ENCODE data around the gene SESN1.

GRCh38 chr6:109062216-109062615 lies 32.4 kb downstream of the SESN1 start:
- TF ChIP-seq CTCF (IDR thresholded peaks at IDR 0.05) (no peak), ATF3 (CRISPR knock-in tag; conservative IDR thresholded peaks at IDR 0.05) (no peak), ATF2 (CRISPR knock-in tag; IDR thresholded peaks at IDR 0.05; ENCODE audit: borderline replicate concordance, low read depth) (no peak), CBFB (CRISPR knock-in tag; IDR thresholded peaks at IDR 0.05; ENCODE audit: low read depth) (no peak), SMAD4 (CRISPR knock-in tag; IDR thresholded peaks at IDR 0.05) (no peak), HMGA2 (CRISPR knock-in tag; IDR thresholded peaks at IDR 0.05) (no peak), CREB1 (CRISPR knock-in tag; IDR thresholded peaks at IDR 0.05) (no peak), FOXJ3 (CRISPR knock-in tag; IDR thresholded peaks at IDR 0.05; ENCODE audit: borderline replicate concordance) (no peak), ESRRA (CRISPR knock-in tag; IDR thresholded peaks at IDR 0.05; ENCODE audit: borderline replicate concordance) (no peak), ZNF263 (CRISPR knock-in tag; IDR thresholded peaks at IDR 0.05; ENCODE audit: low read depth) (no peak), USF2 (CRISPR knock-in tag; IDR thresholded peaks at IDR 0.05) (no peak), ELF4 (CRISPR knock-in tag; IDR thresholded peaks at IDR 0.05; ENCODE audit: low read depth) (no peak), JUN (CRISPR knock-in tag; IDR thresholded peaks at IDR 0.05) (no peak), HMGXB4 (CRISPR knock-in tag; IDR thresholded peaks at IDR 0.05) (no peak)
